Heart left ventricle (tissue), 16 donors: ENCODE data around the gene PRDM16. TPM values are rescaled to one million over a fixed set of nuclear protein-coding genes. Genes with fewer than 3 reads are reported as not detected.
A peak's percentile ranks its signal among the peaks of the same experiment; 100 is the strongest.

ENCODE experiments used
- ATAC-seq, 4 donors: fragments of 200-7000 bp; cut with Tn5 transposase; one replicate each; pipeline ENCODE4 v1.9.1; 2020 to 2022; ENCODE audit warnings: moderate library complexity in 4 of 4, mild to moderate bottlenecking in 3 of 4, moderate number of reproducible peaks in 1 of 4
- DNase-seq, 5 donors: peaks; one replicate each; pipeline ENCODE4 v3.0.0-alpha.2; 2020
- H3K27ac ChIP-seq, 12 donors: fragments of 200-600 bp; sonication (generic) in 4 of 12; one replicate each; pipeline versions ENCODE4 v1.5.0 to v1.8.0; 2016 to 2022; ENCODE audit warnings: mild to moderate bottlenecking in 2 of 12
- H3K27me3 ChIP-seq, 9 donors: fragments of 200-600 bp; sonication (generic) in 2 of 9; one replicate each; pipeline versions ENCODE4 v1.5.1 to v1.8.0; 2016 to 2022; ENCODE audit warnings: mild to moderate bottlenecking in 3 of 9
- H3K36me3 ChIP-seq, 9 donors: fragments of 200-600 bp; sonication (generic) in 2 of 9; one replicate each; pipeline versions ENCODE4 v1.5.0 to v1.8.0; 2018 to 2022; ENCODE audit warnings: mild to moderate bottlenecking in 2 of 9
- H3K4me1 ChIP-seq, 12 donors: fragments of 200-600 bp; sonication (generic) in 4 of 12; one replicate each; pipeline versions ENCODE4 v1.5.0 to v1.8.0; 2016 to 2022; ENCODE audit warnings: mild to moderate bottlenecking in 3 of 12
- H3K4me3 ChIP-seq, 12 donors: fragments of 200-600 bp; sonication (generic) in 4 of 12; one replicate each; pipeline versions ENCODE4 v1.5.0 to v1.8.0; 2017 to 2022; ENCODE audit warnings: mild to moderate bottlenecking in 9 of 12, moderate library complexity in 4 of 12
- H3K9me3 ChIP-seq, 12 donors: fragments of 200-600 bp; sonication (generic) in 4 of 12; one replicate each; pipeline versions ENCODE4 v1.5.0 to v1.8.0; 2016 to 2022; ENCODE audit warnings: mild to moderate bottlenecking in 1 of 12
- CTCF ChIP-seq, 12 donors: fragments of 200-600 bp; sonication (generic) in 4 of 12; IDR thresholded peaks; one replicate each; pipeline versions ENCODE4 v1.5.0 to v1.8.0; 2018 to 2022; ENCODE audit warnings: antibody characterized with exemption in 12 of 12, mild to moderate bottlenecking in 5 of 12
- POLR2A ChIP-seq, 2 donors: fragments of 450-650 bp; IDR thresholded peaks; one replicate each; pipeline ENCODE4 v1.6.1; 2017; ENCODE audit warnings: antibody characterized with exemption in 2 of 2, mild to moderate bottlenecking in 2 of 2, moderate library complexity in 2 of 2
- WGBS, 4 donors: extraction: QIAGEN DNeasy Blood & Tissue Kit in 2 of 4; methylation state at CpG; one replicate each; pipeline versions ENCODE4 v1.1.5 to v1.1.7; 2013 to 2018; 5-methylcytosine and 5-hydroxymethylcytosine counted together
- intact Hi-C, 10 donors: fragments of 100-400 bp; cut with DNase I; formaldehyde crosslinking; loops; one replicate each; pipeline versions ENCODE4 v1.11.1 to v1.14.2; 2022
- polyA plus RNA-seq, 2 donors: library from polyadenylated mRNA; stranded (reverse); fragments of 200-250 nt; gene quantifications; one replicate each; pipeline ENCODE4 v1.2.3, GENCODE V29; 2013
- total RNA-seq, 9 donors: library from RNA; depleted of rRNA in 2 of 9; stranded (reverse); fragments of >200 nt in 2 of 9; fragmentation: NEBNext Ultra II Directional in 3 of 9; extraction: Animal tissue kit (Norgen Biotek cat#: 25700) in 3 of 9; gene quantifications; one replicate each; pipeline versions ENCODE4 v1.1.0 to v1.2.4, GENCODE V29; 2016 to 2023
- donor health status: ischemic (EF 13 %, LVEDD 7.1; RV severe dilation, severe dysfunction).
- donor health status: healthy with polysubstance abuse.
- donor health status: DM: no; HTN: yes; CAD: no.
- donor health status: DM: no; HTN: no; CAD: no.
- donor health status: ischemic (EF 25% LVEDD 6.9; RV normal size, moderate dysfunction).
- donor health status: ischemic (EF 25% LVEDD 5.7; RV mildly dilated, moderate dysfunction).
- donor health status: healthy.
- donor health status: DM: yes; HTN: yes; CAD: no.
- donor health status: ischemic (EF 35%, LVEDD 5.7; RV mildly dilated, moderate dysfunction).
- donor health status: nonischemic (EF 11% LVEDD 7.7; RV severe dilation, severe dysfunction).
- donor health status: DM: yes; HTN: yes; CAD: no.
- donor health status: PGD.
- donor health status: ischemic (EF 29% LVEDD 5.4; RV normal size, mild dysfunction).
- donor health status: nonischemic (EF 23%, LVEDD 6.1; RV moderate dilation, normal function).

Gene PRDM16
- total and polyA plus RNA-seq, 11 donors: 6.0 to 22.7 (median 14.0) TPM

GRCh38 chr1:3292051-3292722 is 223.2 kb downstream of the PRDM16 start:
- WGBS, 4 donors: 37 to 56% (median 41%) methylated on average over 32 to 33 of the region's 33 CpGs
- ATAC-seq: peak; percentile 65 to 87 (median 78)
- Histone ChIP-seq H3K36me3 (no peaks in the 10 kb centered on the region), H3K4me3 (no peak overlapping the region), H3K27me3 (peaks cover 0 to 9% (median 0%) of the 10 kb centered on the region in 9 donors), H3K9me3 (no peaks in the 10 kb centered on the region), H3K4me1 (peaks cover 0 to 35% (median 4%) of the 10 kb centered on the region in 12 donors), H3K27ac (peak overlapping the region in 10 of 12 donors; percentile 61 to 89 (median 76))
- TF ChIP-seq POLR2A (IDR thresholded peaks at IDR 0.05): no peak
- TF ChIP-seq CTCF (IDR thresholded peaks at IDR 0.05): peak in 1 of 12 donors; percentile 15
- intact Hi-C loops: no loop called here
- DNase-seq: peak in 3 of 5 donors; percentile 39 to 89 (median 85)

DNA sequence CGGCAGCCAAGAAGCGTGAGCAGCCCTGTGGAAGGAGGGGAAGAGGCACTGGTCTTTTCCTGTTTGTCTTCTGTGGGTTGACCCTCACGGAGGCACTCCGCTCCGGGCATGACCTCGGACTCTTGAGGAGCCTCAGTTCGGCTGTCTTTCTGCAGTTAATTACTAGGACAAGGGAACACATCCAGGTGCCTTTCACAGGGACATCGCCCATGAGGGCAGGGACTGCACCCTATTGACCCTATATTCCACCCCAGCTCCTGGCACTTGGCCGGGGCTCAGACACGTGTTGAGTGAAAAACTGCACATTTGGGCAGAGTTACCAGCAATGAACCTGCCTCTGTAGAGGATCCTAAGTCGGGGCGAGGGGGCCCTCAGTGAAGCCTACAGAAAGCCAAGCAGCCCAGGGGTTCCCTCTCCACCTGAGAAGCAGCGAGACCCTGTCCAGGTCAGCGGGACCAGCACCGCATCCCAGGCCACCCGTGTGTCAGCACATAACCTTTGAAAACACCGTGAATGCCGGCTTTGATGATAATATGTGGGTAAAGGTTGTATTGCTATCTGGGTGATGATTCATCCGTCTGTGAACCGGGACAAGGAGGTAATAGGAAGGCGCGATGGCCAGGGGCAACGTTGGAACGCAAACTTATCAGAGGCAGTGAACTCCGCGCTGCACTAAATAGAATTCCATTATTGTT is 224.0 kb downstream of the PRDM16 start:
- Histone ChIP-seq H3K4me1 (peaks cover 0 to 35% (median 4%) of the 10 kb centered on the region in 12 donors), H3K27ac (peak overlapping the region in 8 of 12 donors; percentile 62 to 89 (median 77)), H3K36me3 (no peaks in the 10 kb centered on the region), H3K27me3 (peaks cover 0 to 9% (median 0%) of the 10 kb centered on the region in 9 donors), H3K4me3 (no peak overlapping the region), H3K9me3 (no peaks in the 10 kb centered on the region)
- WGBS, 4 donors: 70 to 80% (median 77%) methylated on average over 25 to 26 of the region's 26 CpGs
- DNase-seq (no peak), ATAC-seq (no peak)
- intact Hi-C loops: no loop called here
- no peak for TF ChIP-seq POLR2A (IDR thresholded peaks at IDR 0.05)
- no peak for TF ChIP-seq CTCF (IDR thresholded peaks at IDR 0.05)

DNA sequence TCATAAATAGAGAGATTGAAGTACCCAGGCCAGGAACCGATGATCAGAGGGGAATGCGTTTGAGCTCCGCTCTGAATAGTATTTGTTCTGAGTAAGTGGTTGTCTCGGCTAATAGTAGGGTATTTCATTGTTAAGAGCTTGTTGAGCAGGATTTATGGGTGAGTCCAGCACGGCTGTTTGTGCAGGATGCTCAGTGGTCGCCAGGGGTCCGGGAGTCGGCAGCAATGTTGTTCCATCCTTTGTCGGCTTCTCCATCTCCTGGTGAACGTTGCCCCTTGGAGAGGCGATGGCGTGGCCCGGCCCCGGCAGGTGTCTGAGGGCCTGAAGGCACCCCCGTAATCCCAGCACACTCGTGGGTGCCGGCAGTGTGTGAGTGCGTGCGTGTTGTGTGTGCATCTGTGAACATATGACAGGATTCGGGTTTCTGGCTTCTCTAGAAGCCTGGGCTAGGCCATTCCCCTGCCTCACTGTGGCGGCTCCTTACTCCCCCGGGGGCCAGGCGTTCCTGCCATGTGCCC is 224.6 kb downstream of the PRDM16 start:
- Histone ChIP-seq H3K4me3 (no peak overlapping the region), H3K27ac (no peak overlapping the region), H3K4me1 (peaks cover 0 to 29% (median 4%) of the 10 kb centered on the region in 12 donors), H3K36me3 (no peaks in the 10 kb centered on the region), H3K9me3 (no peaks in the 10 kb centered on the region), H3K27me3 (peaks cover 0 to 9% (median 0%) of the 10 kb centered on the region in 9 donors)
- no peak for DNase-seq
- 81 to 89% (median 85%) methylated on average over 20 to 23 of the region's 23 CpGs for WGBS, 4 donors
- ATAC-seq: no peak
- TF ChIP-seq CTCF (IDR thresholded peaks at IDR 0.05) (no peak), POLR2A (IDR thresholded peaks at IDR 0.05) (no peak)
- intact Hi-C loops: no loop called here

GRCh38 chr1:3294450-3294849 is 225.4 kb downstream of the PRDM16 start:
- Histone ChIP-seq H3K4me3 (no peak overlapping the region), H3K27ac (no peak overlapping the region), H3K9me3 (no peaks in the 10 kb centered on the region), H3K27me3 (peaks cover 0 to 9% (median 0%) of the 10 kb centered on the region in 9 donors), H3K4me1 (peaks cover 0 to 29% (median 4%) of the 10 kb centered on the region in 12 donors), H3K36me3 (no peaks in the 10 kb centered on the region)
- 80 to 89% (median 85%) methylated on average over 13 of the region's 13 CpGs for WGBS, 4 donors
- intact Hi-C loops: no loop called here
- no peak for ATAC-seq
- no peak for TF ChIP-seq POLR2A (IDR thresholded peaks at IDR 0.05)
- TF ChIP-seq CTCF (IDR thresholded peaks at IDR 0.05): no peak
- DNase-seq: no peak
